HepG2 (cell line): ENCODE measurements around the gene ABO. TPM values are rescaled to one million over a fixed set of nuclear protein-coding genes. Genes with fewer than 3 reads are reported as not detected.

ENCODE experiments used
- ATAC-seq: fragments of 200-7000 bp; cut with Tn5 transposase; 3 replicates; pipeline ENCODE4 v1.9.1; 2020; ENCODE audit warnings: mild to moderate bottlenecking, moderate library complexity
- BruUV-seq: library from RNA; stranded (reverse); fragments of 400-500 nt; replicated peaks from 2 replicates; lab custom pipeline; 2021; lab: Mats Ljungman, UMichigan
- CTCF ChIA-PET: fragments of 300-600 bp; formaldehyde crosslinking; extraction: SDS; loops from one replicate; lab custom pipeline; 2021; ENCODE audit warnings: low total read pairs, inconsistent platforms, low intra/inter-chr PET ratio; lab: Yijun Ruan, JAX
- POLR2A ChIA-PET: fragments of 350-600 bp; sonication (Branson Sonifier 250); formaldehyde crosslinking; loops from one replicate; lab custom pipeline; 2020; ENCODE audit warnings: antibody characterized with exemption, inconsistent platforms; lab: Yijun Ruan, JAX
- DNase-seq: peaks from one replicate; pipeline ENCODE4 v3.0.0-alpha.2; 2015; ENCODE audit warnings: low spot score
- FAIRE-seq: peaks from 3 replicates; lab custom pipeline; 2011; peaks lifted over from hg19 to GRCh38; lab: Jason Lieb, UNC
- H2AFZ ChIP-seq: one replicate; pipeline ENCODE4 v1.6.1; 2011; ENCODE audit warnings: low read length, inconsistent platforms
- H3K27ac ChIP-seq: fragments of 300-600 bp; 3 replicates; pipeline ENCODE4 v1.8.0; 2011; ENCODE audit warnings: mixed run types, mild to moderate bottlenecking, mixed read lengths, low read length, inconsistent platforms; ENCODE audit not compliant: insufficient read depth; ENCODE audit errors: extremely low read length
- H3K27me3 ChIP-seq, 2 experiments: fragments of 200-600 bp in 1 of 2; 2 replicates in 1 of 2; 3 replicates in 1 of 2; pipeline versions ENCODE4 v1.6.0 to v1.8.0; 2011; ENCODE audit warnings: low read length in 2 of 2, mild to moderate bottlenecking in 2 of 2, moderate library complexity in 2 of 2, inconsistent platforms in 1 of 2; ENCODE audit not compliant: insufficient read depth in 2 of 2, control insufficient read depth in 1 of 2
- H3K36me3 ChIP-seq, 2 experiments: fragments of 200-600 bp in 1 of 2; replicated peaks in 1 of 2; 2 replicates in 1 of 2; 3 replicates in 1 of 2; pipeline versions ENCODE4 v1.5.1 to v1.8.0; 2011; ENCODE audit warnings: low read length in 2 of 2, inconsistent platforms in 1 of 2; ENCODE audit not compliant: insufficient read depth in 2 of 2, control insufficient read depth in 1 of 2
- H3K4me1 ChIP-seq: 2 replicates; pipeline ENCODE4 v1.5.1; 2012; ENCODE audit warnings: low read length, inconsistent platforms; ENCODE audit not compliant: insufficient read depth
- H3K4me2 ChIP-seq: 2 replicates; pipeline ENCODE4 v1.6.0; 2011; ENCODE audit warnings: low read depth, low read length, inconsistent platforms
- H3K4me3 ChIP-seq, 3 experiments: fragments of 200-600 bp in 1 of 3; sonication (generic), shearing (Covaris generic) in 1 of 3; replicated peaks in 1 of 3; 2 replicates each; pipeline ENCODE4 v1.5.1; 2011 to 2016; ENCODE audit warnings: low read length in 3 of 3, inconsistent platforms in 2 of 3, low read depth in 2 of 3, mild to moderate bottlenecking in 2 of 3, control low read depth in 1 of 3, mixed read lengths in 1 of 3; ENCODE audit not compliant: insufficient read depth in 1 of 3
- H3K79me2 ChIP-seq: one replicate; pipeline ENCODE4 v1.6.1; 2011; ENCODE audit warnings: low read length, inconsistent platforms; ENCODE audit not compliant: insufficient read depth
- H3K9ac ChIP-seq: 2 replicates; pipeline ENCODE4 v1.6.0; 2011; ENCODE audit warnings: mild to moderate bottlenecking, low read depth, low read length, inconsistent platforms; ENCODE audit not compliant: insufficient read depth
- H3K9me3 ChIP-seq: 2 replicates; pipeline ENCODE4 v1.5.1; 2012; ENCODE audit warnings: mild to moderate bottlenecking, low read length
- H4K20me1 ChIP-seq: 2 replicates; pipeline ENCODE4 v1.6.0; 2011; ENCODE audit warnings: inconsistent platforms, mild to moderate bottlenecking, low read length, moderate library complexity; ENCODE audit not compliant: insufficient read depth
- KMT2A ChIP-seq: sonication (generic); formaldehyde crosslinking; IDR thresholded peaks from 2 replicates; pipeline ENCODE4 v1.4.0; 2020; ENCODE audit warnings: missing genetic modification reagents
- MED8 ChIP-seq: sonication (generic); formaldehyde crosslinking; IDR thresholded peaks from 2 replicates; pipeline ENCODE4 v1.8.1; 2023; ENCODE audit warnings: mild to moderate bottlenecking, missing genetic modification reagents; ENCODE audit not compliant: insufficient replicate concordance
- MXD1 ChIP-seq: sonication (generic); formaldehyde crosslinking; IDR thresholded peaks from 2 replicates; pipeline ENCODE4 v1.4.0; 2020; ENCODE audit warnings: mild to moderate bottlenecking, missing genetic modification reagents
- NFYC ChIP-seq: IDR thresholded peaks from 2 replicates; pipeline ENCODE4 v1.6.1; 2016; ENCODE audit warnings: missing genetic modification reagents, missing compliant biosample characterization
- RNF2 ChIP-seq: fragments of 450-650 bp; conservative IDR thresholded peaks from 2 replicates; pipeline ENCODE4 v1.6.1; 2016; ENCODE audit warnings: low read depth
- SOX6 ChIP-seq, 2 experiments: fragments of 450-650 bp in 1 of 2; sonication (generic) in 1 of 2; formaldehyde crosslinking in 1 of 2; IDR thresholded peaks; 2 replicates each; pipeline versions ENCODE4 v1.4.0 to v1.6.1; 2017 to 2020; ENCODE audit warnings: antibody characterized with exemption in 1 of 2, mild to moderate bottlenecking in 1 of 2, missing genetic modification reagents in 1 of 2
- TBP ChIP-seq: sonication (generic); formaldehyde crosslinking; IDR thresholded peaks from 2 replicates; pipeline ENCODE4 v1.5.0; 2020; ENCODE audit warnings: missing genetic modification reagents
- TRIM22 ChIP-seq: fragments of 450-650 bp; IDR thresholded peaks from 2 replicates; pipeline ENCODE4 v1.6.1; 2017
- ZFP36 ChIP-seq: fragments of 150-350 bp; IDR thresholded peaks from 2 replicates; pipeline ENCODE4 v1.6.1; 2018; ENCODE audit warnings: borderline replicate concordance, low read length, low read depth; ENCODE audit not compliant: partially characterized antibody
- ZKSCAN5 ChIP-seq: sonication (generic); formaldehyde crosslinking; IDR thresholded peaks from 2 replicates; pipeline ENCODE4 v1.5.1; 2020; ENCODE audit warnings: mild to moderate bottlenecking, missing genetic modification reagents
- ZMYM3 ChIP-seq: sonication (generic); formaldehyde crosslinking; IDR thresholded peaks from 2 replicates; pipeline ENCODE4 v1.5.1; 2020; ENCODE audit warnings: mild to moderate bottlenecking, missing genetic modification reagents
- ZNF234 ChIP-seq: sonication (generic); formaldehyde crosslinking; conservative IDR thresholded peaks from 2 replicates; pipeline ENCODE4 v1.5.1; 2020; ENCODE audit warnings: mild to moderate bottlenecking, missing genetic modification reagents
- ZNF256 ChIP-seq: sonication (generic); formaldehyde crosslinking; conservative IDR thresholded peaks from 2 replicates; pipeline ENCODE4 v1.4.0; 2020; ENCODE audit warnings: missing genetic modification reagents
- ZNF724P ChIP-seq: sonication (generic); formaldehyde crosslinking; IDR thresholded peaks from 2 replicates; pipeline ENCODE4 v1.8.0; 2022; ENCODE audit warnings: missing genetic modification reagents, borderline replicate concordance
- ZNF776 ChIP-seq: sonication (generic); formaldehyde crosslinking; IDR thresholded peaks from 2 replicates; pipeline ENCODE4 v1.4.0; 2020; ENCODE audit warnings: mild to moderate bottlenecking, missing genetic modification reagents
- ZNF800 ChIP-seq: sonication (generic); formaldehyde crosslinking; IDR thresholded peaks from 2 replicates; pipeline ENCODE4 v1.4.0; 2020; ENCODE audit warnings: missing genetic modification reagents
- WGBS: methylation state at CpG from one replicate; pipeline ENCODE4 v1.1.6; 2017; ENCODE audit warnings: low lambda C conversion rate; 5-methylcytosine and 5-hydroxymethylcytosine counted together
- in situ Hi-C: cut with HindIII; loops from 2 replicates; pipeline ENCODE4 v1.10.0; 2017; ENCODE audit warnings: low pct_unique_long_range_greater_than_20kb; ENCODE audit not compliant: extremely low pct_ligation_motif_present
- intact Hi-C: fragments of 100-400 bp; cut with micrococcal nuclease; formaldehyde crosslinking; loops from one replicate; pipeline ENCODE4 v1.10.0; 2022; ENCODE audit not compliant: unreplicated experiment
- polyA plus RNA-seq, 8 experiments: library from polyadenylated mRNA; depleted of rRNA in 3 of 8; stranded (reverse) in 7 of 8; unstranded in 1 of 8; fragments of >200 nt; fragmentation: Illumina TruSeq in 4 of 8; extraction: Trizol in 4 of 8; gene quantifications; 2 replicates each; pipeline versions ENCODE4 v1.2.1 to v1.2.3, GENCODE V29; 2011 to 2016; ENCODE audit warnings: low read depth in 4 of 8, missing spikeins in 1 of 8, mixed read lengths in 1 of 8; ENCODE audit not compliant: insufficient read depth in 1 of 8
- total RNA-seq, 5 experiments: library from RNA; depleted of rRNA; stranded (reverse); fragments of >200 nt; fragmentation: Illumina TruSeq; extraction: Trizol; gene quantifications; 2 replicates each; pipeline ENCODE4 v1.2.3, GENCODE V29; 2016; ENCODE audit warnings: low read depth in 1 of 5
- TF ChIP-seq, protein P1 (sequence below): sonication (generic); formaldehyde crosslinking; IDR thresholded peaks from 2 replicates; pipeline ENCODE4 v1.8.1; 2023; ENCODE audit warnings: mild to moderate bottlenecking, missing genetic modification reagents

ABO gene
- total and polyA plus RNA-seq, 2 of the 13 experiments (the other 11 are each of a cell fraction or from before 2014, with no cell fraction given) = not detected

- CTCF ChIA-PET = no interaction called here
- Histone ChIP-seq H3K79me2 (no peaks in the 10 kb centered on the region), H3K27ac (no peak overlapping the region), H3K27me3 (peaks cover 0 to 36% of the 10 kb centered on the region in 2 experiments; a peak in 3 of 5 replicates), H2AFZ (no peak overlapping the region)
- intact Hi-C loops = no loop called here
- WGBS = 45% methylated on average over 6 of the region's 16 CpGs
- ATAC-seq = no peak; the same call in 2 of the 3 replicates
- TF ChIP-seq TBP (CRISPR knock-in tag) (no peak), ZNF800 (CRISPR knock-in tag) (no peak), ZNF234 (CRISPR knock-in tag) (no peak), ZNF776 (CRISPR knock-in tag) (no peak), SOX6 (IDR thresholded peaks at IDR 0.05) (no peak), SOX6 (CRISPR knock-in tag; IDR thresholded peaks at IDR 0.05) (no peak), ZNF256 (no peak), KMT2A (no peak), MED8 (CRISPR knock-in tag) (no peak), RNF2 (no peak), MXD1 (CRISPR knock-in tag) (no peak), TRIM22 (no peak), ZMYM3 (no peak), NFYC (CRISPR knock-in tag) (no peak), ZKSCAN5 (CRISPR knock-in tag) (no peak), ZFP36 (no peak), ZNF724P (CRISPR knock-in tag) (no peak)
- TF ChIP-seq, protein P1, sequence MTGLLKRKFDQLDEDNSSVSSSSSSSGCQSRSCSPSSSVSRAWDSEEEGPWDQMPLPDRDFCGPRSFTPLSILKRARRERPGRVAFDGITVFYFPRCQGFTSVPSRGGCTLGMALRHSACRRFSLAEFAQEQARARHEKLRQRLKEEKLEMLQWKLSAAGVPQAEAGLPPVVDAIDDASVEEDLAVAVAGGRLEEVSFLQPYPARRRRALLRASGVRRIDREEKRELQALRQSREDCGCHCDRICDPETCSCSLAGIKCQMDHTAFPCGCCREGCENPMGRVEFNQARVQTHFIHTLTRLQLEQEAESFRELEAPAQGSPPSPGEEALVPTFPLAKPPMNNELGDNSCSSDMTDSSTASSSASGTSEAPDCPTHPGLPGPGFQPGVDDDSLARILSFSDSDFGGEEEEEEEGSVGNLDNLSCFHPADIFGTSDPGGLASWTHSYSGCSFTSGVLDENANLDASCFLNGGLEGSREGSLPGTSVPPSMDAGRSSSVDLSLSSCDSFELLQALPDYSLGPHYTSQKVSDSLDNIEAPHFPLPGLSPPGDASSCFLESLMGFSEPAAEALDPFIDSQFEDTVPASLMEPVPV (CRISPR knock-in tag) = no peak
- TF ChIP-seq, all 625 proteins: peak for 0
- in situ Hi-C loops = loop anchor here (10.0 kb wide), 1 partner anchor 78 kb away; no protein-coding TSS in a partner anchor
- Histone ChIP-seq H3K4me2 (no peak overlapping the region), H3K4me3 (no peak overlapping the region), H3K4me1 (peaks cover 1% of the 10 kb centered on the region; the same call in 1 of the 2 replicates), H4K20me1 (no peaks in the 10 kb centered on the region), H3K36me3 (no peaks in the 10 kb centered on the region), H3K9ac (no peak overlapping the region), H3K9me3 (no peaks in the 10 kb centered on the region)
- POLR2A ChIA-PET = no interaction called here
- FAIRE-seq (no peak), DNase-seq (no peak)
- BruUV-seq = no TSS peak
These were observed 28.4 kb downstream of the ABO start for GRCh38 chr9:133246562-133246961.
